Activated naive CD4-positive, alpha-beta T cell treated with anti-CD3 and anti-CD28 coated beads, Interleukin-2, amount 10 ng/mL, durations not matched to agents 7 days and 5 days (primary cell): ENCODE data around the gene ZNF750.

Experiments used
- CTCF ChIA-PET: fragments of 350-600 bp; sonication (Branson Sonifier 250); formaldehyde crosslinking; loops from one replicate; lab custom pipeline; 2021; ENCODE audit warnings: antibody characterized with exemption; lab: Charles Lee
- DNase-seq: peaks from one replicate; pipeline ENCODE4 v3.0.0-alpha.2; 2020
- H3K27ac Mint-ChIP-seq: one replicate; pipeline ENCODE4 v1.8.0; 2021; ENCODE audit warnings: mild to moderate bottlenecking, moderate library complexity, mixed read lengths
- H3K27me3 Mint-ChIP-seq: one replicate; pipeline ENCODE4 v1.8.0; 2021; ENCODE audit warnings: mild to moderate bottlenecking, mixed read lengths
- H3K36me3 Mint-ChIP-seq: one replicate; pipeline ENCODE4 v1.8.0; 2021; ENCODE audit warnings: mixed read lengths
- H3K4me1 Mint-ChIP-seq: one replicate; pipeline ENCODE4 v1.8.0; 2021; ENCODE audit warnings: mixed read lengths
- H3K4me3 Mint-ChIP-seq: one replicate; pipeline ENCODE4 v1.8.0; 2021; ENCODE audit warnings: mild to moderate bottlenecking, moderate library complexity, mixed read lengths
- H3K9me3 Mint-ChIP-seq: one replicate; pipeline ENCODE4 v1.8.0; 2021; ENCODE audit warnings: mixed read lengths

ZNF750 gene

DNA sequence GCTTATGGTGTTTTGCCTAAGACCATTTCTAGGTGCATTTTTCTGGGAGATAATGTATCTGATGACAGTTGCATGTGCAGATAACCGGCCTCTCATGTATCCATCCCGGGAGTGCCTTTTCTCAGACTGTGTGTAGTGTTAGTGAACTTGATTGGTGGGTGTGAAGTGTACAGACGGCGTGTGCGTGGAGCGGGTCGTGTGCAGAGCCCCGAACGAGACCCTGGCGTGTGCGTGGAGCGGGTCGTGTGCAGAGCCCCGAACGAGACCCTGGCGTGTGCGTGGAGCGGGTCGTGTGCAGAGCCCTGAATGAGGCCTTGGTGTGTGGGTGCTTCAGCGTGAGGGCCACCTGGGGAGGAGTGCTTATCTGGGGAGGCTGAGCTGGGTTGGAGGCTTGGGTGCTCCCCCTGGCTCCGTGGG lies 28.9 kb upstream of the ZNF750 start:
- Mint-ChIP-seq H3K27me3 (no peaks in the 10 kb centered on the region), H3K4me3 (no peak overlapping the region), H3K36me3 (peaks cover 35% of the 10 kb centered on the region), H3K9me3 (no peaks in the 10 kb centered on the region), H3K4me1 (peaks cover 48% of the 10 kb centered on the region), H3K27ac (no peak overlapping the region)
- no peak for DNase-seq
- CTCF ChIA-PET = no interaction called here

DNA sequence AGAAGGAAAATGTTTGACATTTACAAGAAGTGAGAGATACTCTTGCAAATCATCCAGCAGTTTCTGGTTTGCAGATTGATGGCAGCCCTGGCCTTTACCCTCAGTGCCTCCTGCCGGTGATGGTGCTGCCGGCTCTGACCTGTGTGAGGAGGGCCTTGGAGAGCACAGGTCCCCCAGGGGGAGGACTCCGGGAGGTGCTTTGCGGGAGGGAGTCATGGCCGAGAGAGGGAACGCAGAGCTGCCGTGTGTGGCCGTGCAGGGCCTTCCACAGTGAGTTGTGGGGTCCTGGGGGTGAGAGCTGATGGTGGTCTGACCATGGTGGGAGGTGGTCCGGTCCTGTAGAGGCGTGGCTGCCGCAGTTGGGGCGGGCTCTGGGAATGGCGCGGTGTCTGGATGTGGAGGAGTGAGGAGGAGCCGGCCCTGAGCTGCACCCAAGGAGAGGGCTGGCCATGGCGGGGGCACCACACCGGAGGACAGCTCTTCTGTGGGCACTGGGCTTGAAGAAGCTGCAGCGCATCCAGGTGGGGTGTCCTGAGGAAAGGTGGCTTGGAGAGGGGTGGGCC lies 28.0 kb upstream of the ZNF750 start:
- Mint-ChIP-seq H3K4me3 (no peak overlapping the region), H3K27me3 (no peaks in the 10 kb centered on the region), H3K4me1 (peaks cover 57% of the 10 kb centered on the region), H3K9me3 (no peaks in the 10 kb centered on the region), H3K36me3 (peaks cover 36% of the 10 kb centered on the region), H3K27ac (no peak overlapping the region)
- no peak for DNase-seq
- CTCF ChIA-PET = no interaction called here

DNA sequence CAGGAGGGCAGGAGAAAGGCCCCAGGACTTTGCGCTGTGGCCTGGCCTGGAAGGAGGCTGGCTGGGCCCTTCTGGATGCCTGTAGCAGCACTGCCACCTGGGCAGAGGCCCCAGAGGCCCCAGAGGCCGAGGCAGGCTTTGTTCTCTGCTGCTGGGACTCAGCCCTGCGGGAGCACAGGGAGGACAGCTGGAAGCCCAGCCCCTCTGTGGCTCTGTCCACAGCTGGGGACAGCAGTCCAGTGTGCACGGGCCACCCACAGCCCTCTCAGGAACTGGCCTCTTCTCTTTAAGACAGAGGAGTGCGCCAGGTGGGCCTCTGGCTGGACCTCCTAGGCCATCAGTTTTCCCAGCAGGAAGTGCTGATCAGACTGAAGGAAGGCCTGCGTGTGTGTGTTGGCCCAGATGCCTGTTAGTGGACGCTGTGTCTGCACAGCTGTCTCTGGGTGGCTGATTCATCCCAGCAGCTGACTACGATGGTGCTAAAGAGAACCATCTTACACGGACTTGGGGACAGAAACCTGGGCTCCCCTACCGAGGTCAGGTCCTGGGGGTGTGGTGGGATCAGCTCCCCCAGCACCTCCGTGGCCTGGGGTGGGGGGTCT lies 26.9 kb upstream of the ZNF750 start:
- peak overlapping the region; percentile 99 for H3K27ac Mint-ChIP-seq
- peaks cover 58% of the 10 kb centered on the region for H3K4me1 Mint-ChIP-seq
- CTCF ChIA-PET = interaction anchor here (1.0 kb wide), 1 partner anchor 13 kb away, joined by 3 read pairs; no protein-coding TSS in a partner anchor
- H3K27me3 Mint-ChIP-seq = no peaks in the 10 kb centered on the region
- no peak for DNase-seq
- H3K4me3 Mint-ChIP-seq = no peak overlapping the region
- peaks cover 35% of the 10 kb centered on the region for H3K36me3 Mint-ChIP-seq
- no peaks in the 10 kb centered on the region for H3K9me3 Mint-ChIP-seq

DNA sequence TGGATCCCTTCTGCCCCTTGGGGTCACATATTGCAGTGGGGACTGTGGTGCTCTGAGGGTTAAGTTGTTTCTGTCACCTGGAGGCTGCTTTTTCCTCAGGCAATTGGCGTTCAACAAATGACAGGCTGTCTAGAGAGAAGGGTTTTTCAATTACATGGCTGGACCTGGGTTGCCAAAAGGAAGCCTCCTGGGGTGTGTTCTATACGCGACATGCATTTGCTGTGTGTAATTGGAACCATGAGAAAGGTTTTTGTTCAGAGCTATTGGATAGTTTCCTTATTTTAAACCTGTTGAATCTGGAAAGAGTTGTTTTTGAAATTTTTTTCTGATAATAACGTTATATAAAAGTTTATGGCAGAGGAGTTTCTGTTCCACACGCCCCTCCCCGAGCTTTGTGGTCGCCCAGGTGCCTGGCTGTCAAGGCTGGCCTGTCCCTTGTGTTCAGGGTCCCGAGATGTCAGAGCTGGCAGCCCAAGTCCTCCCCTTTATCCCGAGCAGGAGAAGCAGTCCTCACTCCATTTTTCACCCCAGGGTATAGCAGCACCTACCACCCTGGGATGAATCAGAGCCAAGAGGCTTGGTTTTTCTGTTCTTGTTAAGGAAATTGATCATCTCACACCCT lies 26.1 kb upstream of the ZNF750 start:
- H3K36me3 Mint-ChIP-seq = peaks cover 31% of the 10 kb centered on the region
- no peaks in the 10 kb centered on the region for H3K9me3 Mint-ChIP-seq
- CTCF ChIA-PET = interaction anchor here (3.5 kb wide), 1 partner anchor 85 kb away, joined by 16 read pairs; no protein-coding TSS in a partner anchor
- H3K27ac Mint-ChIP-seq = peak overlapping the region; percentile 99
- H3K27me3 Mint-ChIP-seq = no peaks in the 10 kb centered on the region
- peaks cover 62% of the 10 kb centered on the region for H3K4me1 Mint-ChIP-seq
- DNase-seq = no peak
- H3K4me3 Mint-ChIP-seq = peak overlapping the region; percentile 43

DNA sequence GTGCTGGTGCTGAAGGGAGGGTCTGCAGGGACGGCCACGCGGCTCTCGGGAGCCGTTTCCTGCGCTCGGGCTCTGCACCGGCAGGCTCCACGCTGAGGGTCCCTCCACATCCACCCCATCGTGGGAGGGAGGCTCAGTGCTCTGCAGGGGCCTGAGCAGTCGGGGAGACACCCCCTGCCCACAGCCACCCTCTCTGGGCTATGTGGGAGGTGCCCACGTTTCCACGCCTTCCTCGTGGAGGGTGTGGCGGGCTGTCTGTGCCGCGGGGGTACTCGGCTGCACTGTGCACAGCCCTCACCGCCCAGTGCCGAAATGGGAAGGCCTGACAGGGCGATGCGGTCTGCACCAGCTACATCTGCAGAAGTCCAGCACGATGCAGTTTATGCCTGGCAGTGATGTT lies 25.5 kb upstream of the ZNF750 start:
- Mint-ChIP-seq H3K27ac (peak overlapping the region; percentile 99), H3K4me1 (peaks cover 61% of the 10 kb centered on the region), H3K9me3 (no peaks in the 10 kb centered on the region), H3K36me3 (peaks cover 26% of the 10 kb centered on the region), H3K27me3 (no peaks in the 10 kb centered on the region), H3K4me3 (peak overlapping the region; percentile 45)
- no peak for DNase-seq
- CTCF ChIA-PET = interaction anchor here (1.9 to 3.5 kb wide), 3 partner anchors 10 to 84 kb away, joined by 6 to 16 read pairs (median 8); no protein-coding TSS in a partner anchor

DNA sequence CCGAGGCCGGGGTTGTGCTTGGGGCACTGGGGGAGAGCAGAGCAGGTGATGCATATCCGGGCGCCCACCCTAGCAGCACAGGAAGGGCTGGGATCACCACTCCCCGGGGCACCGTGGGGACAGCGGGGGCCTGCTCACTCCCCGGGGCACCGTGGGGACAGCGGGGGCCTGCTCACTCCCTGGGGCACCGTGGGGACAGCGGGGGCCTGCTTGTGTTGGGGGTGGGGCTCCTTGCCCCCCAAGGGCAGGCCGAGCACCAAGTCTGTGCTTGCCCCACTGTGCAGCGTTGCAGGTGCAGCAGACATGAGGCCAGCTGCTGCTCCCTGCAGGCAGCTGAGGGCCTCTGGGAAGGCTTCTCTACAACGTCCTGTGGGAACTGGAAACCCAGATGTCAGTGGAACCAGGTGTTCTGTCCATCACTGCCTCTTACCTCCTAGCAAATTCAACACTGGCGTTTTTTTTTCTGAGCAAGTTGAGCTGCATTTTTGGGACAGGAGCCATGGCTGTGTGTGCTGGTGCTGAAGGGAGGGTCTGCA lies 25.0 kb upstream of the ZNF750 start:
- no peak for DNase-seq
- peaks cover 25% of the 10 kb centered on the region for H3K36me3 Mint-ChIP-seq
- H3K27ac Mint-ChIP-seq = peak overlapping the region; percentile 99
- CTCF ChIA-PET = interaction anchor here (0.9 to 3.5 kb wide), 7 partner anchors 10 to 84 kb away, joined by 3 to 16 read pairs (median 6); no protein-coding TSS in a partner anchor
- peak overlapping the region; percentile 77 for H3K4me3 Mint-ChIP-seq
- no peaks in the 10 kb centered on the region for H3K27me3 Mint-ChIP-seq
- H3K4me1 Mint-ChIP-seq = peaks cover 66% of the 10 kb centered on the region
- no peaks in the 10 kb centered on the region for H3K9me3 Mint-ChIP-seq

DNA sequence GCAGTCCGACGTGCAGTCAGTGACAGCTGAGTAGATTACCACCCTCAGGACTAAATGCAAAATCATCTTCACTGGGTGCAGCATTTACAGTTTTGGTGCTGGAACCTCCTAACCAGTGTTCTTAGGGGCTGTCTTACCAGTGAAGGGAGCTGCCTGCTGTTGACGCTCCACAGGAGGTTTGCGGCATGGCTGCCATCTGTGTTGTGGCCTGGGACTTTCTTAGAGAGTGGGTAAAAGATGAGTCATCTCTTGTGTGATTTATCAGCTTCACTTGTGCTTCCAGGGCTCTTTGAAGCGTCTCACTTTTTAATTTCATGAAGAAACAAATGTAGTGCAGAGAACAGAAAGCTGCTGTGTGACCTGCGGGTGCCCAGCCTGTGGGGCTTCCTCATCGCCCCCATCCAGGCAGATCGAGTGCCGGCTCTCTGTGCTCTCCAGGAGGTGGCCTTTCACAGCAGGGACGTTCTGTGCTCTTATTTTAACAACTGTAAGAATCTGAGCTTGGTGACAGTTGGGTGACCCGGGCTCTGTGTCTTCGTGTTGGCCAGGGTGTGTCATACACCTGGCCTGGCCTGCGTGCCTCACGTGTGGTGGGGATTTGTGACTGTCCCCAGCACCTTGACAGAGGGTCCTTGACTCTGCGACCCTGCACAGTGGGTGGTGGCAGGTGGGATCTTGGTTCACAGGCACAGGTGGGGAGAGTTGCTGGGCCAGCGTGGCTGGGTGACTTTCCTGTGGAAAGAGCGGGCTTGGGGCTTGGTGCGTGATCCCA lies 24.3 kb upstream of the ZNF750 start:
- Mint-ChIP-seq H3K4me3 (peak overlapping the region; percentile 77), H3K27me3 (no peaks in the 10 kb centered on the region), H3K9me3 (no peaks in the 10 kb centered on the region), H3K4me1 (peaks cover 72% of the 10 kb centered on the region), H3K36me3 (peaks cover 25% of the 10 kb centered on the region), H3K27ac (peak overlapping the region; percentile 99)
- CTCF ChIA-PET = interaction anchor here (0.6 to 3.5 kb wide), 11 partner anchors 11 to 108 kb away, joined by 3 to 16 read pairs (median 4); no protein-coding TSS in a partner anchor
- DNase-seq = peak; percentile 95

DNA sequence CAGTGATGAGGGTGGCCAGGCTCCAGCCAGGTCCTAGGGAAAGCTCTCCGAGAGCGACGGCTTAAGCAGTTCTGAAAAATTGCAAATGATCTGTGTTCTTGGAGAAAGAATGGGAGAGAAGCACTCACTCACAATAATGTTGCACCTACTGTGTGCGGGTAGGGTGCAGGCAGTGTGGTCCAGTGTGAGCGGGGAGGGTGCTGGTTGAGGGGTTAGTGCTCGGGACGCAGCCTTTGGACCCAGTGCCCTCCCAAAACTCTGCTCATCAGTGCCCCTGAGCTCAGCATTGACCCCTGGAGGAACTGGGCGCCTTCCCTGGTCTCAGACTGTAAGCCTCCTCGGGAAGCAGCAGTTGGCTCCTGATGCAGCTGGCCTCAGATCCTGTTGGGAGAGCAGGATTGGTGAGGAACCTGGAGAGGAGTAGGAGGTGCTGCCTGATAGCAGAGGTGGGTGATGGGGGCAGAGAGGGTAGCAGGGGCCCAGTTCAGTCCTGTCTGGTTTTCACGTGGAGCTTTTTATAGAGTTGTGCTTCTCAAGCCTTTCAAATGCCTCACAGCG lies 23.6 kb upstream of the ZNF750 start:
- Mint-ChIP-seq H3K4me1 (peaks cover 76% of the 10 kb centered on the region), H3K27ac (peak overlapping the region; percentile 99), H3K9me3 (no peaks in the 10 kb centered on the region), H3K27me3 (no peaks in the 10 kb centered on the region), H3K4me3 (peak overlapping the region; percentile 77), H3K36me3 (peaks cover 25% of the 10 kb centered on the region)
- DNase-seq = no peak
- CTCF ChIA-PET = interaction anchor here (0.7 to 3.5 kb wide), 8 partner anchors 12 to 83 kb away, joined by 3 to 16 read pairs (median 5); no protein-coding TSS in a partner anchor

DNA sequence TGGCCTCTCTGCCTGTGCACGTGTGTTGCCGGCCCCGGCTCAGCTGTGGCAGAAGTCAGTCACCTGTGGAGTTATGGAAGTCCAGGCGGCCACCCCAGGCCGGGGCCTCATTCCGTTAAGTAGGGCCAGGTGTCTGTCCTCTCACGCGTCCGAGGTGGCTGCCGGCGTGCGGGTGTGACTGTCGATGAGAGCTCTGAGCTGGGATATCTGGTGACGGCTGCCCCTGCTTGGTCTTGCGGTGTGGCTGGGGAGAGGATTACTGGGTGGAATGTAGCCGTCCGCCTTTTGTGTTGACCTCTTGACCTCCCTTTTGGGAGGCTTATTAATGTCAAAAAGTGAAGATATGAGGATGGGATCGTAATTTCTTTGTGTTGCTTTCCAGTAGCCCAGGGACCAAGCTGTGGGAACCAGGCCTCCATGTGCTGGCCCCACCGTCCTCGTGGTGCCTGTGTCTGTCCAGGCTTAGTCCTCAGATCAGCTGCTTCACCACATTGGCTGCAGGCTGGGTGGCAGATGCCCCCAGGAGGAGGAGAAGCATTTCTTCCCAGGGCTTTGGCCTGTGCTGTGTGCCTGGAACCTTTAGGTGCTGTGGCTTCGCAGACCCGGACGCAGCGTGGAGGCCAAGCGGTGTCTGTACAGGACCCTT lies 23.0 kb upstream of the ZNF750 start:
- Mint-ChIP-seq H3K27me3 (no peaks in the 10 kb centered on the region), H3K4me3 (no peak overlapping the region), H3K27ac (peak overlapping the region; percentile 99)

DNA sequence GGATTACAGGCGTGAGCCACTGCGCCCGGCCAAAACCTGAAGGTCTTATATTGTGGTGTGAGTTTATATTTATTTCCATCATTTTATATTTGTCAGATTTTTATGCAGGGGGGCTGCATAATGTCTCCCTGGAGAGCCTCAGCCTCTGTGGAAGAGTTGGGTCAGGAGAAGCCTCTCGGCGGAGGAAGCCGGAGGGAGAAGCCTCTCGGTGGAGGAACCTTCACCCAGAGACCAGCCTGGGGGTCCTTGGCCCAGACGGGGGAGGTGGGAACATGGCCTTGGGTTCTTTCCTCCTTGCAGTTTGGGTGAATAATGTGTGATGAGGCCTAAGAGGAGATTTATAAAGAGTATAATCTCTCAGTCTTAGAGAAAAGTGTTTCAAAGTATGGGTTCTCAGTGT lies 22.4 kb upstream of the ZNF750 start:
- no peak for DNase-seq
- Mint-ChIP-seq H3K36me3 (peaks cover 25% of the 10 kb centered on the region), H3K27ac (peak overlapping the region; percentile 99), H3K4me1 (peaks cover 82% of the 10 kb centered on the region), H3K9me3 (no peaks in the 10 kb centered on the region), H3K27me3 (no peaks in the 10 kb centered on the region), H3K4me3 (no peak overlapping the region)
- CTCF ChIA-PET = interaction anchor here (1.0 kb wide), 1 partner anchor 32 kb away, joined by 3 read pairs; no protein-coding TSS in a partner anchor

More for the DNA sequence above, 23.0 kb upstream of the ZNF750 start:
- Mint-ChIP-seq H3K4me1 (peaks cover 82% of the 10 kb centered on the region), H3K36me3 (peaks cover 26% of the 10 kb centered on the region), H3K9me3 (no peaks in the 10 kb centered on the region)
- DNase-seq = no peak
- CTCF ChIA-PET = interaction anchor here (1.0 to 3.5 kb wide), 6 partner anchors 12 to 82 kb away, joined by 3 to 16 read pairs (median 5); no protein-coding TSS in a partner anchor

DNA sequence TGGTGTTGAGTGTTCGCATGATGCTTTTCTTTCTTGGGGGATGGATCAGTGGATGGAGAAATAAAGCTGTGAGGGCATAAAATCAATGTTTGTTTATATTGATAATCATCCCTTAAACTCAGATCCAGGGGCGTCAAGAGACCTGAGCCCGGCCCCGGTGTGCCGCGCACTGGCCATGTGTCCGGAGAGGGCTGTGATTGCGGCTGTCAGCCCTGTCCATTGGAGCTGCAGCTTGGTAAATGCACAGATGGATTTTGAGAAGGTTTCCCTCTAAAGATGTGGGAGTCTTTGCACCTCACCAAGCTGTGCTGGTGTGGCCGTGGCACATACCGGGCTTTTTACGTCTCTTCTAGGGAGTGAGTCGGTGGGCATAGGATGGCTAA lies 21.6 kb upstream of the ZNF750 start:
- no peak for DNase-seq
- no peaks in the 10 kb centered on the region for H3K27me3 Mint-ChIP-seq
- H3K36me3 Mint-ChIP-seq = peaks cover 26% of the 10 kb centered on the region
- peak overlapping the region; percentile 48 for H3K4me3 Mint-ChIP-seq
- no peaks in the 10 kb centered on the region for H3K9me3 Mint-ChIP-seq
- peaks cover 80% of the 10 kb centered on the region for H3K4me1 Mint-ChIP-seq
- peak overlapping the region; percentile 55 for H3K27ac Mint-ChIP-seq
- CTCF ChIA-PET = interaction anchor here (1.7 kb wide), 1 partner anchor 24 kb away, joined by 5 read pairs; no protein-coding TSS in a partner anchor

DNA sequence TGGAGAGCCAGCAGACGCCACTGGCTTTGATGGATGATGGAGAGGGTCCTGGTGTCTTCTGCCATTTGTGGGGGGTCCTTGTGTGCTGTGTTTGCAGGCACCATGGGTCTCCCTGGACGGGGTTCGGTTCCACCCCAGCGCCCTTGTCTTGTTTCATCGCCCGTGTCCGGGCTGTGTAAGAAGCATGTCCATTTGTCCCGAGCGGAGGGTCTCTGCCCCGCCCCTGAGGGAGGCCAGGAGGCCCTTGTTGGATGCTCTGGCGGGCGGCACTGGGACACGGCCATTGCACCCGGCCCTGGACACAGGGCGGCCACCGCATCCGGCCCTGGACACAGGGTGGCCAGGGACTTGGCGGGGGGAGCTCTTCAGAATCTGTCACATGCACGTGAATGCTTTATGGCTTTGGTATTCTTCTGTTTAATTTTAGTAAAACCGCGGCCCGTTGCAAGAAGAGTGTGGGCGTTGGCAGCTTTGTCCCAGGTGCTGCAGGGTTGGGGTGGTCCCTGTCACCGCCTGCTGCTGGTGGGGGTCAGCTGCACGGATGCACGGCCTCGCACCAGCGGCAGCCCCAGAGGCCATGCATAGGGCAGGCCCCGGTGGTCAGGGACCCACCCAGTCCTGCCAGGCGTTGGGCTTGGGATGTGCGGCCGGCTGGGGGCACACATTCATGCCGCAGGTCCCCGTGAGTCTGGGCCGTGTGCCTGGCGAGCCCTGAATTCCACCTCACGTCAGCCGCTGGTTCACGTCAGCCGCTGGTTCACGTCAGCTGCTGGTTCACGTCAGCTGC lies 21.0 kb upstream of the ZNF750 start:
- CTCF ChIA-PET = interaction anchor here (1.7 kb wide), 1 partner anchor 25 kb away, joined by 5 read pairs; no protein-coding TSS in a partner anchor
- no peaks in the 10 kb centered on the region for H3K9me3 Mint-ChIP-seq
- H3K4me1 Mint-ChIP-seq = peaks cover 75% of the 10 kb centered on the region

More for the DNA sequence above, 21.0 kb upstream of the ZNF750 start:
- peak overlapping the region; percentile 95 for H3K27ac Mint-ChIP-seq
- no peak for DNase-seq
- H3K27me3 Mint-ChIP-seq = no peaks in the 10 kb centered on the region
- peaks cover 28% of the 10 kb centered on the region for H3K36me3 Mint-ChIP-seq
- H3K4me3 Mint-ChIP-seq = peak overlapping the region; percentile 84
